PC-3 (cell line): ENCODE results near the gene ARHGEF2. TPM values are rescaled to one million over a fixed set of nuclear protein-coding genes. Genes with fewer than 3 reads are reported as not detected.

Experiments
- ATAC-seq: fragments of 200-7000 bp; cut with Tn5 transposase; 2 replicates; pipeline ENCODE4 v1.9.1; 2020; ENCODE audit warnings: mild to moderate bottlenecking, moderate library complexity
- BruUV-seq: library from RNA; stranded (reverse); fragments of 400-500 nt; replicated peaks from 2 replicates; lab custom pipeline; 2021; lab: Mats Ljungman, UMichigan
- CTCF ChIA-PET: fragments of 300-600 bp; sonication (Branson Sonifier 250); formaldehyde crosslinking; loops from one replicate; lab custom pipeline; 2022; ENCODE audit warnings: antibody characterized with exemption; lab: Charles Lee
- POLR2A ChIA-PET: fragments of 300-600 bp; sonication (Branson Sonifier 250); formaldehyde crosslinking; loops from one replicate; lab custom pipeline; 2022; ENCODE audit warnings: antibody characterized with exemption; ENCODE audit not compliant: unreplicated experiment; lab: Charles Lee
- DNase-seq: peaks from one replicate; pipeline ENCODE4 v3.0.0-alpha.2; 2015
- H2AFZ ChIP-seq: fragments of 300-600 bp; sonication (generic); 2 replicates; pipeline ENCODE4 v1.6.0; 2016; ENCODE audit warnings: antibody characterized with exemption, low read length
- H3F3A ChIP-seq: fragments of 300-600 bp; sonication (generic); one replicate; pipeline ENCODE4 v1.6.0; 2017; ENCODE audit warnings: antibody characterized with exemption, low read length, control low read depth, mild to moderate bottlenecking; ENCODE audit not compliant: unreplicated experiment
- H3K27ac ChIP-seq: fragments of 300-600 bp; sonication (generic); 2 replicates; pipeline ENCODE4 v1.5.1; 2016; ENCODE audit warnings: mild to moderate bottlenecking, low read length
- H3K27me3 ChIP-seq: fragments of 300-600 bp; sonication (generic); 2 replicates; pipeline ENCODE4 v1.6.1; 2016; ENCODE audit warnings: low read length, mixed read lengths
- H3K36me3 ChIP-seq: fragments of 300-600 bp; sonication (generic); 2 replicates; pipeline ENCODE4 v1.6.1; 2016; ENCODE audit warnings: low read depth, mixed run types, low read length, mixed read lengths
- H3K4me1 ChIP-seq: fragments of 300-600 bp; sonication (generic); 2 replicates; pipeline ENCODE4 v1.5.1; 2016; ENCODE audit warnings: low read length; ENCODE audit not compliant: insufficient read depth
- H3K4me2 ChIP-seq: fragments of 300-600 bp; sonication (generic); 2 replicates; pipeline ENCODE4 v1.6.0; 2016; ENCODE audit warnings: low read length
- H3K4me3 ChIP-seq: fragments of 300-600 bp; sonication (generic); 2 replicates; pipeline ENCODE4 v1.5.1; 2016; ENCODE audit warnings: mild to moderate bottlenecking, low read length, mixed read lengths
- H3K79me2 ChIP-seq: fragments of 300-600 bp; sonication (generic); 2 replicates; pipeline ENCODE4 v1.6.1; 2017; ENCODE audit warnings: low read length, mixed read lengths
- H3K9ac ChIP-seq: fragments of 300-600 bp; sonication (generic); 2 replicates; pipeline ENCODE4 v1.6.0; 2016; ENCODE audit warnings: mild to moderate bottlenecking, low read length
- H3K9me2 ChIP-seq: fragments of 300-600 bp; sonication (generic); replicated peaks from 2 replicates; pipeline ENCODE4 v1.6.1; 2016; ENCODE audit warnings: mixed run types, low read length, mixed read lengths
- H3K9me3 ChIP-seq: fragments of 300-600 bp; sonication (generic); 2 replicates; pipeline ENCODE4 v1.6.1; 2016; ENCODE audit warnings: low read length, mixed read lengths
- H4K20me1 ChIP-seq: fragments of 300-600 bp; sonication (generic); 2 replicates; pipeline ENCODE4 v1.6.1; 2016; ENCODE audit warnings: low read length, mixed read lengths
- CTCF ChIP-seq: fragments of 300-600 bp; sonication (generic); conservative IDR thresholded peaks from 2 replicates; pipeline ENCODE4 v1.5.1; 2017; ENCODE audit warnings: antibody characterized with exemption, low read depth, mild to moderate bottlenecking, low read length
- EZH2 ChIP-seq: fragments of 300-600 bp; sonication (generic); IDR thresholded peaks from one replicate; pipeline ENCODE4 v1.6.1; 2017; ENCODE audit warnings: antibody characterized with exemption, mild to moderate bottlenecking, low read length; ENCODE audit not compliant: unreplicated experiment
- EZH2phosphoT487 ChIP-seq: fragments of 300-600 bp; sonication (generic); IDR thresholded peaks from 2 replicates; pipeline ENCODE4 v1.6.1; 2018; ENCODE audit warnings: mild to moderate bottlenecking, antibody characterized with exemption, low read length, borderline replicate concordance
- intact Hi-C: fragments of 100-400 bp; cut with micrococcal nuclease; formaldehyde crosslinking; loops from 2 replicates; pipeline ENCODE4 v1.9.0; 2023
- total RNA-seq: library from RNA; depleted of rRNA; stranded (reverse); fragments of >200 nt; gene quantifications from 2 replicates; pipeline ENCODE4 v1.2.3, GENCODE V29; 2014

ARHGEF2 gene
- total RNA-seq, 1 experiment from 2014 or later = 65.9 TPM

GRCh38 chr1:155975375-155976061 is 2.8 kb downstream of the ARHGEF2 start:
- Histone ChIP-seq H2AFZ (no peak overlapping the region), H3K36me3 (no peaks in the 10 kb centered on the region), H4K20me1 (peaks cover 20% of the 10 kb centered on the region), H3K4me1 (peaks cover 53% of the 10 kb centered on the region), H3K27ac (peak overlapping the region; percentile 2; the same call in 1 of the 2 replicates), H3K9ac (no peak overlapping the region), H3K27me3 (no peaks in the 10 kb centered on the region), H3F3A (no peaks in the 10 kb centered on the region), H3K4me3 (peak overlapping the region; percentile 97), H3K9me3 (no peaks in the 10 kb centered on the region), H3K79me2 (peaks cover 87% of the 10 kb centered on the region), H3K4me2 (peak overlapping the region; percentile 90), H3K9me2 (no peaks in the 10 kb centered on the region)
- BruUV-seq = no TSS peak
- DNase-seq (no peak), ATAC-seq (no peak)
- no peak for TF ChIP-seq EZH2
- TF ChIP-seq EZH2phosphoT487 = no peak
- TF ChIP-seq CTCF = no peak
- CTCF ChIA-PET = interaction anchor here (0.6 to 1.3 kb wide), 2 partner anchors 13 to 35 kb away, joined by 4 to 5 read pairs; no protein-coding TSS in a partner anchor
- POLR2A ChIA-PET = interaction anchor here (0.6 to 0.9 kb wide), 5 partner anchors 13 to 238 kb away, joined by 3 to 6 read pairs (median 4); partner anchors contain the start of gene PMF1
- intact Hi-C loops = loop anchor here (5.0 kb wide), 1 partner anchor 147 kb away; no protein-coding TSS in a partner anchor

DNA sequence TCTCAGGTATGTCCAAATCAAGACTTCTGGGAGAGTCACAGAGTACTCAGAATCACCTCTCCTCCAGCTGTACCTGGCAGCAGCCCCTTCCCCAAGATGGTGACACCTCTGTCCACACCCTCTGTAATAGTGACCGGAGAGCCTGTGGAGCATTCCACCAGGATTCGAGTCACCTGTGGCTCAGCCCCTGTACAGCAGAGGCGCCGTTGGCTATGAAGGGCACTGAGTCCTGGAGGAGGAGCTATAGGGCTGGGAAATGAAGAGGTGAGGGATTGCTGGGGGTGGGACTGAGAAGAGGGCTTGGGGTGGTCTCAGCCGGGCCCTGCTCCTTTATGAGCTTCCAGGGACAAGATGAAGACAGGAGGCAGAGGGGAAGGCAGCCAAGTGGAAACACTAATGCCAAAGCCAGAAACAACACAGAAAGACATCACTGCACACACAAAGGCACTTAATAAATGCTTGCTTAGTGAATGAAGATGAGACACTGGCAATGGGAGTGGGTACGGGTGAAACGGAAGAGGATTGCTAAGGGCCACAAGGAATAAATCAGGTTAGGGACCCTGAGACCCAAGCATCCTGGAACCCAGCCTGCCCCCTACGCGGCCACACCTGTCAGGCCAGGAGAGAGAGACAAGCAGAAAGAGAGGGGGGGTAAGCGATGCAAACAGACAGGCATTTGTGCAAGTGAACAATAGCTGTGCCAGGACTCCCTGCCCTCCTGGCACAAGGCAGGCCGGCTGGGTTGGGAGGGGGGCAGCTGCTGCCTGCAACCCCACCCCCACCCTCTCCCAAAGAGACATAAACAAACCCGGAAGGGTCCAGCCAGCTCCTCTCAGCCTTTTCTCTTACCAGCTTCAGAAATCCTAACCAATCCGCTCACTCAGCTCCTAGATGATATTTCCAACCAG is 3.9 kb downstream of the ARHGEF2 start:
- Histone ChIP-seq H2AFZ (no peak overlapping the region), H3K9me2 (no peaks in the 10 kb centered on the region), H3K27me3 (no peaks in the 10 kb centered on the region), H3K4me3 (peak overlapping the region; percentile 97; the same call in 1 of the 2 replicates), H3K4me2 (peak overlapping the region; percentile 90), H3K27ac (no peak overlapping the region), H3K36me3 (no peaks in the 10 kb centered on the region; the same call in 1 of the 2 replicates), H4K20me1 (peaks cover 20% of the 10 kb centered on the region), H3K9ac (no peak overlapping the region), H3K4me1 (peaks cover 50% of the 10 kb centered on the region), H3K79me2 (peaks cover 98% of the 10 kb centered on the region), H3K9me3 (no peaks in the 10 kb centered on the region), H3F3A (no peaks in the 10 kb centered on the region)
- no TSS peak for BruUV-seq
- no peak for ATAC-seq
- no peak for TF ChIP-seq EZH2
- TF ChIP-seq CTCF = no peak
- TF ChIP-seq EZH2phosphoT487 = no peak
- no peak for DNase-seq
- intact Hi-C loops = loop anchor here (5.0 kb wide), 1 partner anchor 148 kb away; no protein-coding TSS in a partner anchor
- CTCF ChIA-PET = interaction anchor here (0.7 kb wide), 1 partner anchor 113 kb away, joined by 3 read pairs; no protein-coding TSS in a partner anchor
- POLR2A ChIA-PET = no interaction called here
